ENCODE results near the gene LRFN3.
"Not testable (repeated sequence)": the region's sequence is repeated elsewhere in the genome, so short reads cannot be mapped to it uniquely, and the experiment has no call there.

LRFN3 gene

GRCh38 chr19:35935911-35936737 is at the start of gene LRFN3:
TSS of gene LRFN3 (plus strand) at chr19:35936374. CDS start at chr19:35939426, 3,052 bp downstream.
- DNase-seq (ENCODE audit: low read depth in 1 of 2, low spot score in 1 of 2): peak; percentile 31 to 36

GRCh38 chr19:35887197-35887596 is 49.0 kb upstream of the LRFN3 start:
- no peak for DNase-seq (ENCODE audit: low read depth in 1 of 2, low spot score in 1 of 2)

GRCh38 chr19:35888398-35888797 is 47.8 kb upstream of the LRFN3 start:
- DNase-seq (ENCODE audit: low read depth in 1 of 2, low spot score in 1 of 2): no peak

GRCh38 chr19:35889370-35890112 is 46.6 kb upstream of the LRFN3 start:
- DNase-seq (ENCODE audit: low read depth in 1 of 2, low spot score in 1 of 2): no peak

- DNase-seq (ENCODE audit: low read depth in 1 of 2, low spot score in 1 of 2): no peak
Observed at GRCh38 chr19:35890113-35890650, 46.0 kb upstream of the LRFN3 start.

- DNase-seq (ENCODE audit: low read depth in 1 of 2, low spot score in 1 of 2): not testable (repeated sequence)
Observed at GRCh38 chr19:35891819-35892218, 44.4 kb upstream of the LRFN3 start.

- DNase-seq (ENCODE audit: low read depth in 1 of 2, low spot score in 1 of 2): no peak
Observed at GRCh38 chr19:35894342-35894741, 41.8 kb upstream of the LRFN3 start.

- no peak for DNase-seq (ENCODE audit: low read depth in 1 of 2, low spot score in 1 of 2)
Observed at GRCh38 chr19:35895911-35896642, 40.1 kb upstream of the LRFN3 start.

- no peak for DNase-seq (ENCODE audit: low read depth in 1 of 2, low spot score in 1 of 2)
Observed at GRCh38 chr19:35896643-35897040, 39.5 kb upstream of the LRFN3 start.

GRCh38 chr19:35897706-35898451 is 38.3 kb upstream of the LRFN3 start:
- no peak for DNase-seq (ENCODE audit: low read depth in 1 of 2, low spot score in 1 of 2)

- no peak for DNase-seq (ENCODE audit: low read depth in 1 of 2, low spot score in 1 of 2)
Observed at GRCh38 chr19:35898499-35898809, 37.7 kb upstream of the LRFN3 start.

- peak; percentile 76 to 79 for DNase-seq (ENCODE audit: low read depth in 1 of 2, low spot score in 1 of 2)
Observed at GRCh38 chr19:35899547-35900214, 36.5 kb upstream of the LRFN3 start.

GRCh38 chr19:35901055-35901644 is 35.0 kb upstream of the LRFN3 start:
- DNase-seq (ENCODE audit: low read depth in 1 of 2, low spot score in 1 of 2): no peak

- DNase-seq (ENCODE audit: low read depth in 1 of 2, low spot score in 1 of 2): no peak
Observed at GRCh38 chr19:35901854-35902661, 34.1 kb upstream of the LRFN3 start, which contains the start of gene HCST. TSS of gene HCST (plus strand) at chr19:35902529. CDS start at chr19:35902594, 65 bp downstream.

GRCh38 chr19:35902870-35903475 is 33.2 kb upstream of the LRFN3 start:
- no peak for DNase-seq (ENCODE audit: low read depth in 1 of 2, low spot score in 1 of 2)

GRCh38 chr19:35903550-35904179 is 32.5 kb upstream of the LRFN3 start:
- peak; percentile 59 to 76 for DNase-seq (ENCODE audit: low read depth in 1 of 2, low spot score in 1 of 2)

- no peak for DNase-seq (ENCODE audit: low read depth in 1 of 2, low spot score in 1 of 2)
Observed at GRCh38 chr19:35904311-35905068, 31.7 kb upstream of the LRFN3 start.

All from activated CD4-positive, alpha-beta T cell treated with anti-CD3 and anti-CD28 coated beads, Interleukin-2, amount 50 U/mL, for 24 hours (primary cell).